Purkinje cell (primary cell): Measurements from ENCODE around the gene FRAT2. TPM values are rescaled to one million over a fixed set of nuclear protein-coding genes. Genes with fewer than 3 reads are reported as not detected.

ENCODE experiments used
- polyA plus RNA-seq: library from polyadenylated mRNA; unstranded; fragments of >200 nt; fragmentation: Nextera tagmentation; gene quantifications from 2 replicates; pipeline ENCODE4 v1.2.1, GENCODE V29; 2014

FRAT2 gene
- 1.8 and 2.5 TPM in 2 replicates for polyA plus RNA-seq

GRCh38 chr10:97334370-97335175 is at the start of gene FRAT2:
Gene FRAT2 (minus strand): TSS chr10:97334729. CDS start chr10:97334572, 157 bp downstream.

GRCh38 chr10:97318772-97319651 is 15.5 kb downstream of the FRAT2 start, which contains the start of gene FRAT1:
Gene FRAT1 (plus strand): TSS chr10:97319271. CDS start chr10:97319454, 183 bp downstream.

GRCh38 chr10:97292097-97292861 is 42.2 kb downstream of the FRAT2 start, which contains the start of gene ARHGAP19:
Gene ARHGAP19 (minus strand): TSS chr10:97292637. CDS start chr10:97292627, 10 bp downstream.

Other genes with a start within 250 kb of the FRAT2 start
- gene SLIT1, start 148.8 kb downstream of the FRAT2 start, polyA plus RNA-seq: 13.6 TPM in 1 of 2 replicates, not detected in the other
- gene ARHGAP19, start 42.1 kb downstream of the FRAT2 start, polyA plus RNA-seq: 0.27 and 2.8 TPM in 2 replicates
- gene FRAT1, start 15.5 kb downstream of the FRAT2 start, polyA plus RNA-seq: 0.56 and 0.64 TPM in 2 replicates
- 9.8 and 13.8 TPM in 2 replicates for gene RRP12, start 66.6 kb upstream of the FRAT2 start, polyA plus RNA-seq
- 308 and 376 TPM in 2 replicates for gene PGAM1, start 91.5 kb upstream of the FRAT2 start, polyA plus RNA-seq
- gene EXOSC1, start 111.3 kb upstream of the FRAT2 start, polyA plus RNA-seq: 70.6 and 106 TPM in 2 replicates
- gene ZDHHC16, start 111.4 kb upstream of the FRAT2 start, polyA plus RNA-seq: 17.6 and 42.6 TPM in 2 replicates
- gene MMS19, start 163.7 kb upstream of the FRAT2 start, polyA plus RNA-seq: 26.6 and 39.6 TPM in 2 replicates
- gene UBTD1, start 164.2 kb upstream of the FRAT2 start, polyA plus RNA-seq: not detected in 2 replicates
- 1.3 TPM in 2 replicates for gene ANKRD2, start 238.1 kb upstream of the FRAT2 start, polyA plus RNA-seq
- gene HOGA1, start 249.7 kb upstream of the FRAT2 start, polyA plus RNA-seq: 1.9 and 2.7 TPM in 2 replicates